Measurements from ENCODE around the gene SPOCK3. TPM values are rescaled to one million over a fixed set of nuclear protein-coding genes. Genes with fewer than 3 reads are reported as not detected.

The SPOCK3 gene
- total RNA-seq, 2 experiments from 2014 or later = not detected

DNA sequence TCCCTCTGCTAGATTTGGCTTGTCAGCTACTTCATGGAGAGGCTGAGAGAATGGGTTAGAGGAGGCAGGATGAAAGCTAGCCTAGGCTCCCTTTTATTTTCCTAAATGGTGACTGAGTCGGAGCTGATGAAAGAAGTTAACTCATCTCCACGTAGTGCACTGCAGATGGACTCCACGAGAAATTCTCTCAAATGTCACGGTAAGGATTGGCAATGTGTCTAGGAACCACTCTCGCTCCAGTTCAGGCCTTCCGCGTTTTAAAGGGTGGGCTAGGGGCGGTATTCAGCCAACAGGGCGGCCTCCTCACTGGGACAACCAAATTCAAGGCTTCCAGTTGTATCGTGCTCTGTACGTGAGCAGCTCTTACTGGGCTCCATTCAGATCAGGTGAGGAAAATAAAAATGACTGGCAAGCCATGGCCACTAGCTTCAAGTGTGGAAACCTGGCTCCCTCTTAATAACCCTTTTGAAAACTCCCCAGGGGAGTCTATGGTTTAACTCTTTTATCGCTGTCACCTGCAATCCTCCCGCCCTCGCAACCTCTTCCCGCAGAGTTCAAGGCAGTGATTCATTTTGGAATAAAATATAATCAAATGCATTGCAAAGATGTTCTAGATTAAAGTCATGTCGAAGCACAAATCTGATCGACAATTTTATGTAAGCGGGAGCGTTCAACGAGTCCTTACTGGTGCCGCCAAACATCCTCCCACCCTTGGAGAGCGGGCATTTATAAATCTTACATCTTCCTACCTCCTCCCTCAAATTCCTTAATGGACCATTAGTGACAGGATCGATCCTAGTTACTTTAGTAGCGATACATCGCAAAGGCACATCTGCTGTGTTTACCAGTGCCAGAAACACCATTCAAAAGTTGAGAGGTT, 1.2 kb downstream of the SPOCK3 start:
- CTCF ChIA-PET = no interaction called here
- no peak overlapping the region for H3K27ac Mint-ChIP-seq
- H3K4me3 Mint-ChIP-seq = no peak overlapping the region
- H3K27me3 Mint-ChIP-seq = peaks cover 36% of the 10 kb centered on the region
- Histone ChIP-seq H3K36me3 (ENCODE audit: insufficient read depth, low read length) (no peaks in the 10 kb centered on the region), H3K9me3 (ENCODE audit: control insufficient read depth in 1 of 2, insufficient read depth in 1 of 2, low read length in 2 of 2) (peaks cover 0 to 14% of the 10 kb centered on the region in 2 experiments), H3K4me1 (ENCODE audit: insufficient read depth, low read length) (no peaks in the 10 kb centered on the region), H3K27ac (ENCODE audit: low read depth in 1 of 2, low read length in 2 of 2) (no peak overlapping the region), H3K4me3 (ENCODE audit: low read length) (no peak overlapping the region), H3K27me3 (ENCODE audit: control insufficient read depth in 1 of 2, insufficient read depth in 2 of 2, low read length in 2 of 2) (peaks cover 11 to 13% of the 10 kb centered on the region in 2 experiments)
- TF ChIP-seq, protein P1, sequence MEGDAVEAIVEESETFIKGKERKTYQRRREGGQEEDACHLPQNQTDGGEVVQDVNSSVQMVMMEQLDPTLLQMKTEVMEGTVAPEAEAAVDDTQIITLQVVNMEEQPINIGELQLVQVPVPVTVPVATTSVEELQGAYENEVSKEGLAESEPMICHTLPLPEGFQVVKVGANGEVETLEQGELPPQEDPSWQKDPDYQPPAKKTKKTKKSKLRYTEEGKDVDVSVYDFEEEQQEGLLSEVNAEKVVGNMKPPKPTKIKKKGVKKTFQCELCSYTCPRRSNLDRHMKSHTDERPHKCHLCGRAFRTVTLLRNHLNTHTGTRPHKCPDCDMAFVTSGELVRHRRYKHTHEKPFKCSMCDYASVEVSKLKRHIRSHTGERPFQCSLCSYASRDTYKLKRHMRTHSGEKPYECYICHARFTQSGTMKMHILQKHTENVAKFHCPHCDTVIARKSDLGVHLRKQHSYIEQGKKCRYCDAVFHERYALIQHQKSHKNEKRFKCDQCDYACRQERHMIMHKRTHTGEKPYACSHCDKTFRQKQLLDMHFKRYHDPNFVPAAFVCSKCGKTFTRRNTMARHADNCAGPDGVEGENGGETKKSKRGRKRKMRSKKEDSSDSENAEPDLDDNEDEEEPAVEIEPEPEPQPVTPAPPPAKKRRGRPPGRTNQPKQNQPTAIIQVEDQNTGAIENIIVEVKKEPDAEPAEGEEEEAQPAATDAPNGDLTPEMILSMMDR (IDR thresholded peaks at IDR 0.05) = no peak
- no peak for DNase-seq
- H3K4me1 Mint-ChIP-seq (ENCODE audit: low read depth) = no peaks in the 10 kb centered on the region
- no peaks in the 10 kb centered on the region for H3K9me3 Mint-ChIP-seq
- intact Hi-C loops (cut with DNase I, micrococcal nuclease) = no loop called here
- POLR2A ChIA-PET = no interaction called here
- ATAC-seq (ENCODE audit: poor library complexity) = no peak
- H3K36me3 Mint-ChIP-seq (ENCODE audit: low read depth) = no peaks in the 10 kb centered on the region

DNA sequence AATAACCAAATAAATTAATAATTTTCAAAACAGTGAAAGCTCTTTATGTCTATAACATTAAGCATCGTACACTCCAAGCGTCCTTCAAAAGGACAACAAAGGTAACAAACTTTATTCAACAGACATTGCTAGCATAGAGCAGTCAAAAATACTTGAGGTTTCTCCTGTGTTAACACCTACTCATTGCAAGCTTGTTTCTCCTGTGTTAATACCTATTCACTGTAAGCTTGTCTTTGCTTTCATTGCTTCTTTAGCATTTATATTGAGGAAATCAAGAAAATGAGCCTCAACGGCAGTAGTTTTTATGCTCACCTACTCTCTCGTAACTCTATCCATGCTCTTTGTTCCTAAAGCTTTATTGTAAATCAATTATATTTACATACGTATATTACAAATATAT, 3.5 kb downstream of the SPOCK3 start:
- Histone ChIP-seq H3K36me3 (ENCODE audit: insufficient read depth, low read length) (no peaks in the 10 kb centered on the region), H3K9me3 (ENCODE audit: control insufficient read depth in 1 of 2, insufficient read depth in 1 of 2, low read length in 2 of 2) (peaks cover 0 to 14% of the 10 kb centered on the region in 2 experiments), H3K4me1 (ENCODE audit: insufficient read depth, low read length) (no peaks in the 10 kb centered on the region), H3K27me3 (ENCODE audit: control insufficient read depth in 1 of 2, insufficient read depth in 2 of 2, low read length in 2 of 2) (peaks cover 11 to 13% of the 10 kb centered on the region in 2 experiments), H3K4me3 (ENCODE audit: low read length) (no peak overlapping the region), H3K27ac (ENCODE audit: low read depth in 1 of 2, low read length in 2 of 2) (no peak overlapping the region)
- Mint-ChIP-seq H3K9me3 (no peaks in the 10 kb centered on the region), H3K4me1 (ENCODE audit: low read depth) (no peaks in the 10 kb centered on the region), H3K4me3 (no peak overlapping the region), H3K27ac (no peak overlapping the region), H3K27me3 (peaks cover 29% of the 10 kb centered on the region), H3K36me3 (ENCODE audit: low read depth) (no peaks in the 10 kb centered on the region)
- TF ChIP-seq, protein P1 (IDR thresholded peaks at IDR 0.05) = no peak
- CTCF ChIA-PET = no interaction called here
- DNase-seq (no peak), ATAC-seq (ENCODE audit: poor library complexity) (no peak)
- POLR2A ChIA-PET = no interaction called here
- intact Hi-C loops (cut with DNase I, micrococcal nuclease) = no loop called here

DNA sequence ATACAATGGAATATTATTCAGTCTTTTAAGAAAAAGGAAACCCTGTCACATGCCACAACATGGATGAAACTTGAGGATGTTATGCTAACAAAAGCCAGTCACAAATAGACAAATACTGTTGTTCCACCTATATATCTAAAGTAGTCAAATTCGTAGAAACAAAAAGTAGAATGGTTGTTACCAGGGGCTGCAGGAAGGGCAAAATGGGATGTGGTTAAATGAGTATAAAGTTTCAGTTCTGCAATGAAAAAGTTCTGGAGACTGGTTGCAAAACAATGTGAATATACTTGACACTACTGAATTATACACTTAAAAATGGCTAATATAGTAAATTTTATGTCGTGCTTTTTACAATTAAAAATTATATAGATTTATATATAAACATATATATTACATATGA, 12.2 kb downstream of the SPOCK3 start:
- H3K4me1 Mint-ChIP-seq (ENCODE audit: low read depth) = no peaks in the 10 kb centered on the region
- POLR2A ChIA-PET = no interaction called here
- TF ChIP-seq, protein P1 (IDR thresholded peaks at IDR 0.05) = no peak
- no peak overlapping the region for H3K27ac ChIP-seq (ENCODE audit: low read depth in 1 of 2, low read length in 2 of 2)
- no peaks in the 10 kb centered on the region for H3K36me3 ChIP-seq (ENCODE audit: insufficient read depth, low read length)
- H3K4me3 Mint-ChIP-seq = no peak overlapping the region
- intact Hi-C loops (cut with DNase I, micrococcal nuclease) = no loop called here
- no peaks in the 10 kb centered on the region for H3K27me3 Mint-ChIP-seq
- no peaks in the 10 kb centered on the region for H3K9me3 ChIP-seq (ENCODE audit: control insufficient read depth in 1 of 2, insufficient read depth in 1 of 2, low read length in 2 of 2)
- H3K4me1 ChIP-seq (ENCODE audit: insufficient read depth, low read length) = no peaks in the 10 kb centered on the region
- CTCF ChIA-PET = no interaction called here
- no peak overlapping the region for H3K27ac Mint-ChIP-seq
- H3K4me3 ChIP-seq (ENCODE audit: low read length) = no peak overlapping the region
- H3K27me3 ChIP-seq (ENCODE audit: control insufficient read depth in 1 of 2, insufficient read depth in 2 of 2, low read length in 2 of 2) = no peaks in the 10 kb centered on the region
- DNase-seq (peak in 3 of 14 experiments; percentile 10 to 11 (median 10)), ATAC-seq (ENCODE audit: poor library complexity) (no peak)
- no peaks in the 10 kb centered on the region for H3K36me3 Mint-ChIP-seq (ENCODE audit: low read depth)
- H3K9me3 Mint-ChIP-seq = no peaks in the 10 kb centered on the region

All from CD4-positive, alpha-beta T cell (primary cell).